Activated T-helper 2 cell treated with anti-CD3 and anti-CD28 coated beads, Interferon-gamma antibody, Interleukin-2, Interleukin-4, amounts not matched to agents 10 μg/mL and 5 μg/mL and 100 μg/mL, durations not matched to agents 14 hours and 24 hours and 36 hours (primary cell): ENCODE measurements around the gene CYP27C1. TPM values are rescaled to one million over a fixed set of nuclear protein-coding genes. Genes with fewer than 3 reads are reported as not detected.

Experiments used
- DNase-seq: peaks from one replicate; pipeline ENCODE4 v3.0.0; 2021; ENCODE audit warnings: low spot score
- H3K27ac Mint-ChIP-seq: one replicate; pipeline ENCODE4 v1.8.0; 2021; ENCODE audit warnings: mixed read lengths
- H3K27me3 Mint-ChIP-seq: one replicate; pipeline ENCODE4 v1.8.0; 2021; ENCODE audit warnings: low read depth, mixed read lengths
- H3K36me3 Mint-ChIP-seq: one replicate; pipeline ENCODE4 v1.8.0; 2021; ENCODE audit warnings: low read depth, mixed read lengths
- H3K4me1 Mint-ChIP-seq: one replicate; pipeline ENCODE4 v1.8.0; 2021; ENCODE audit warnings: low read depth, mixed read lengths
- H3K4me3 Mint-ChIP-seq: one replicate; pipeline ENCODE4 v1.8.0; 2021; ENCODE audit warnings: low read depth, mild to moderate bottlenecking, moderate library complexity, mixed read lengths
- H3K9me3 Mint-ChIP-seq: one replicate; pipeline ENCODE4 v1.8.0; 2021; ENCODE audit warnings: mixed read lengths
- intact Hi-C: fragments of 100-400 bp; cut with micrococcal nuclease; formaldehyde crosslinking; loops from one replicate; pipeline ENCODE4 v1.15.1; 2023
- total RNA-seq: library from RNA; stranded (reverse); gene quantifications from 2 replicates; pipeline ENCODE4 v1.2.3, GENCODE V29; 2022

CYP27C1 gene
- total RNA-seq, 1 donor from 2014 or later = not detected

- intact Hi-C loops = no loop called here
- Mint-ChIP-seq H3K4me1 (peaks cover 4% of the 10 kb centered on the region), H3K36me3 (no peaks in the 10 kb centered on the region), H3K27me3 (peaks cover 2% of the 10 kb centered on the region), H3K27ac (no peak overlapping the region), H3K9me3 (peaks cover 22% of the 10 kb centered on the region), H3K4me3 (no peak overlapping the region)
- DNase-seq = no peak
These were observed 37.3 kb downstream of the CYP27C1 start for GRCh38 chr2:127182626-127183458.

- no peak overlapping the region for H3K4me3 Mint-ChIP-seq
- peaks cover 4% of the 10 kb centered on the region for H3K4me1 Mint-ChIP-seq
- no peaks in the 10 kb centered on the region for H3K36me3 Mint-ChIP-seq
- H3K27me3 Mint-ChIP-seq = no peaks in the 10 kb centered on the region
- H3K27ac Mint-ChIP-seq = no peak overlapping the region
- H3K9me3 Mint-ChIP-seq = peaks cover 22% of the 10 kb centered on the region
- no peak for DNase-seq
- intact Hi-C loops = no loop called here
These were observed 38.2 kb downstream of the CYP27C1 start for GRCh38 chr2:127181851-127182250.

DNA sequence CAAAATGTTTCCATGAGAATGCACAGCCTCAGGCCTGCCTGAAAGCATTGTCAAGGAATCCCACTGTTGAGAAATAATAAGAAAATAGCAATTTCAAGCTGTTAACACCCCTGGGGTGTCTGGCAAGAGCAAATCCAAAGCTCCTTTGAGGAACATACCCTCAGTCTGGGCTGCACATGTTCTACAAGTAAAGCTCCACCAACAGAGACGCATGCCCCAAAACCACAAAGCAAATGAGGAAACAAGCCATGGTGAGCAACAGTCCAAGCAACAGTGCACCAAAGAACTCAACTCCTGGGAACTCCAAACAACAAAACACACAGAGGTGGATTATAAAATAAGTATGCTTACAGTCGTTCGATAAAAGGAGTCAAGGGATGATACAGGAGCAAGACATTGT lies 40.3 kb downstream of the CYP27C1 start:
- Mint-ChIP-seq H3K27me3 (no peaks in the 10 kb centered on the region), H3K27ac (no peak overlapping the region), H3K36me3 (no peaks in the 10 kb centered on the region), H3K9me3 (peaks cover 22% of the 10 kb centered on the region), H3K4me1 (peaks cover 4% of the 10 kb centered on the region), H3K4me3 (no peak overlapping the region)
- no peak for DNase-seq
- intact Hi-C loops = no loop called here

- no peaks in the 10 kb centered on the region for H3K36me3 Mint-ChIP-seq
- no peaks in the 10 kb centered on the region for H3K27me3 Mint-ChIP-seq
- H3K27ac Mint-ChIP-seq = no peak overlapping the region
- peaks cover 22% of the 10 kb centered on the region for H3K9me3 Mint-ChIP-seq
- DNase-seq = no peak
- peaks cover 4% of the 10 kb centered on the region for H3K4me1 Mint-ChIP-seq
- intact Hi-C loops = no loop called here
- H3K4me3 Mint-ChIP-seq = no peak overlapping the region
These were observed 42.4 kb downstream of the CYP27C1 start for GRCh38 chr2:127177617-127178263.

- H3K27ac Mint-ChIP-seq = no peak overlapping the region
- no peak overlapping the region for H3K4me3 Mint-ChIP-seq
- intact Hi-C loops = no loop called here
- no peaks in the 10 kb centered on the region for H3K27me3 Mint-ChIP-seq
- no peak for DNase-seq
- peaks cover 22% of the 10 kb centered on the region for H3K9me3 Mint-ChIP-seq
- peaks cover 4% of the 10 kb centered on the region for H3K4me1 Mint-ChIP-seq
- no peaks in the 10 kb centered on the region for H3K36me3 Mint-ChIP-seq
These were observed 43.5 kb downstream of the CYP27C1 start for GRCh38 chr2:127176371-127177311.

DNA sequence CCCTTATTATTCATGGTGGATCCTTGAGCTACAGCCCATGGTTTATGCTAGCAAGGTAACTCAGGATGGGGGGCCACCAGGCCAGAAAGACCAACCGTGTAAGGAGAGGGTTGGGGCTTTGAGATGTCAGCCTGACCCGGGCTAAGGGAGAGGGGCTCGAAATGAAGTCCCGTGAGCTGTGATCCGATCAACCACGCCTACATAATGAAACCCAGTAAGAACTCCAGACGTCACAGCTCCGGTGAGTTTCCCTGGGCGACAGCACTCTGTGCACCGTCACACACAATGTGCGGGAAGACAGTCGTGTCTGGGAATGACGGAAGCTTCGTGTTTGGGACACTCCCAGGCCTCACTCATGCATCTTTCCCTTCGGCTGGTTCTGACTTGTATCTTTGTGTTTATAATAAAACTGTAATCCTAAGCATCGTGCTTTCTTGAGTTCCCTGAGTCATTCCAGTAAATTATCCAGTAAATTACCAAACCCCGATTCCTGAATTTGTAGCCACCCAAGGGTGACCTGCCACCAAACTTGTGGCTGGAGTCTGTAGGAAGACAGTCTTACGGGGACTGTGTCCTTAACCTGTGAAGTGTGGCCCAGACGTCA lies 44.2 kb downstream of the CYP27C1 start:
- no peak for DNase-seq
- Mint-ChIP-seq H3K9me3 (peaks cover 19% of the 10 kb centered on the region), H3K4me1 (peaks cover 4% of the 10 kb centered on the region), H3K27ac (no peak overlapping the region), H3K27me3 (no peaks in the 10 kb centered on the region), H3K4me3 (no peak overlapping the region), H3K36me3 (no peaks in the 10 kb centered on the region)
- intact Hi-C loops = no loop called here

DNA sequence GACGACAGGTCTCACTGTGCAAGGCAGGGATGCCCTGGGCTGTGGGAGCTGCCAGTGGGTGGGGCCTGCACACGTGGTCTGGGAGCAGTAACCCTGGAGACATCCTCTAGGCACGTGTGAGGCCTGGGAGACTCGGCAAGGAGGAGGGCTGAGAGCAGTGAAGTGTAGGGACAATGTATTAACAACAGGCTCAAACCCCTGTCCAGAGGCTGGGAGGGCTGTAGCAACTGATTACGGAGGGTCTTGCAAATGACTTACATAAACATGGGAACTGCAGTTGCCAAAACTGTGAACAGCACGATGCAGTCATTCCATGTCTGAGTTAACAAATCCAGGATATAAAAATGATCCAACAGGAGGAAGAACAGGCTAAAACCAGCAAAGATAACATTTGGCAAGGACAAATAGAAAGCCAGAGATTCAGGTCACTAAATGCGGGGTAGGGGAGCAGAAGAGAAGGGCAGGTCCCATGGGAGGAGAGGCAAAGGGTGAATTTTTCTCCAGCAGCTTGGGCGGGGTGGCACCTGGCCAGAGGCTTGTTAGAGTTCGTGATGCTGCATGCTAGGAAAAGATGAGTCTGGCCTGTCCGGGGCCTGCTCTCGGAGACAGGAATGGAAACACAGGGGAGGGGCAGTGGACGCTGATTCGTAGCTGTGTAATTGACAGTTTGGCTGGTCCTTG lies 44.9 kb downstream of the CYP27C1 start:
- Mint-ChIP-seq H3K4me3 (no peak overlapping the region), H3K27ac (no peak overlapping the region), H3K4me1 (peaks cover 3% of the 10 kb centered on the region), H3K27me3 (no peaks in the 10 kb centered on the region), H3K36me3 (no peaks in the 10 kb centered on the region), H3K9me3 (peaks cover 13% of the 10 kb centered on the region)
- intact Hi-C loops = no loop called here
- DNase-seq = no peak

DNA sequence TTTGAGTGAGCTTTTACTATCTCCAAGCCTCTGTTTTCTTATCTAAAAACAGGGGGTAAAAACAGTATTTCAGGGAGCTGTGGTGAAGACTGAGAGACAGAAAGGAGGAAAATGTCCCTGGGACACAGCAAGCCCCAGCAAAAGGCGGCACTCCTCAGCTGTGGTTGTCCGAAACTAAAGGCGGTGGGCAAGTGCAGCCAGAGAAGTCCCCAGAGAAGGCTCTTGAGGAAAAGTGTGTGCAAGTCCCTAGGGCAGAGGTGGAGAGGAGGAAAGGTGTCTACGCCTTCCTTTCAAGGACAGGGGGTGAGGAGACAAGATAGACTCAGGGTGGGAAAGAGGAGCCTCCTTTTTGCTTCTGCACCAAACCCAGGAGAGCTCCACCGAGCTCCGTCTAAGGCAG lies 45.5 kb downstream of the CYP27C1 start:
- intact Hi-C loops = no loop called here
- DNase-seq = no peak
- peaks cover 7% of the 10 kb centered on the region for H3K9me3 Mint-ChIP-seq
- H3K27ac Mint-ChIP-seq = no peak overlapping the region
- no peak overlapping the region for H3K4me3 Mint-ChIP-seq
- no peaks in the 10 kb centered on the region for H3K4me1 Mint-ChIP-seq
- H3K27me3 Mint-ChIP-seq = no peaks in the 10 kb centered on the region
- no peaks in the 10 kb centered on the region for H3K36me3 Mint-ChIP-seq

- H3K4me1 Mint-ChIP-seq = no peaks in the 10 kb centered on the region
- H3K27me3 Mint-ChIP-seq = no peaks in the 10 kb centered on the region
- peaks cover 2% of the 10 kb centered on the region for H3K9me3 Mint-ChIP-seq
- no peak overlapping the region for H3K4me3 Mint-ChIP-seq
- no peak overlapping the region for H3K27ac Mint-ChIP-seq
- no peaks in the 10 kb centered on the region for H3K36me3 Mint-ChIP-seq
- intact Hi-C loops = no loop called here
- DNase-seq = no peak
These were observed 46.0 kb downstream of the CYP27C1 start for GRCh38 chr2:127174136-127174535.

- DNase-seq = no peak
- Mint-ChIP-seq H3K4me1 (no peaks in the 10 kb centered on the region), H3K4me3 (no peak overlapping the region), H3K9me3 (no peaks in the 10 kb centered on the region), H3K36me3 (no peaks in the 10 kb centered on the region), H3K27ac (no peak overlapping the region), H3K27me3 (no peaks in the 10 kb centered on the region)
- intact Hi-C loops = no loop called here
These were observed 47.0 kb downstream of the CYP27C1 start for GRCh38 chr2:127173057-127173456.

DNA sequence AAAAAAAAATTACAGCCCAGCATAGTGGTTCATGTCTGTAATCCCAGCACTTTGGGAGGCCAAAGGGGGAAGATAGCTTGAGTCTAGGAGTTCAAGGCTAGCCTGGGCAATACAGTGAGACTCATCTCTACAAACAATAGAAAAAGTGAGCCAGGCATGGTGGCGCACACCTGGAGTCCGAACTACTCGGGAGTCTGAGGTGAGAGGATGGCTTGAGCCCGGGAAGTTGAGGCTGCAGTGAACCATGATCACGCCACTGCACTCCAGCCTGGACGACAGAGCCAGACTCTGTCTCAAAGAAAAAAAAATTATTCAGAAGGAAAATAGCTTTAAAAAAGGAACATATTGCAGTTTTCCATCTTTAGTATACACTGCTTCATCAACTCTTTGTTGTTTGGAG lies 47.8 kb downstream of the CYP27C1 start:
- no peak overlapping the region for H3K4me3 Mint-ChIP-seq
- intact Hi-C loops = no loop called here
- DNase-seq = no peak
- no peaks in the 10 kb centered on the region for H3K27me3 Mint-ChIP-seq
- H3K36me3 Mint-ChIP-seq = no peaks in the 10 kb centered on the region
- H3K27ac Mint-ChIP-seq = no peak overlapping the region
- H3K9me3 Mint-ChIP-seq = no peaks in the 10 kb centered on the region
- H3K4me1 Mint-ChIP-seq = no peaks in the 10 kb centered on the region
